Testis (tissue), 2 donors: ENCODE measurements around the gene NUB1.

Experiments used
- POLR2A ChIP-seq: fragments of 450-650 bp; IDR thresholded peaks from one replicate; pipeline ENCODE4 v1.6.1; 2017; ENCODE audit warnings: antibody characterized with exemption, mild to moderate bottlenecking, moderate library complexity
- TF ChIP-seq, protein P1 (sequence below), 3 experiments: fragments of 450-650 bp in 2 of 3; fragments of 200-600 bp in 1 of 3; sonication (generic) in 1 of 3; IDR thresholded peaks; one replicate each; pipeline ENCODE4 v1.5.1; 2016 to 2019; ENCODE audit warnings: antibody characterized with exemption in 3 of 3, mild to moderate bottlenecking in 2 of 3, moderate library complexity in 1 of 3

GRCh38 chr7:151317936-151318335, 23.7 kb upstream of the NUB1 start:
- TF ChIP-seq, protein P1, sequence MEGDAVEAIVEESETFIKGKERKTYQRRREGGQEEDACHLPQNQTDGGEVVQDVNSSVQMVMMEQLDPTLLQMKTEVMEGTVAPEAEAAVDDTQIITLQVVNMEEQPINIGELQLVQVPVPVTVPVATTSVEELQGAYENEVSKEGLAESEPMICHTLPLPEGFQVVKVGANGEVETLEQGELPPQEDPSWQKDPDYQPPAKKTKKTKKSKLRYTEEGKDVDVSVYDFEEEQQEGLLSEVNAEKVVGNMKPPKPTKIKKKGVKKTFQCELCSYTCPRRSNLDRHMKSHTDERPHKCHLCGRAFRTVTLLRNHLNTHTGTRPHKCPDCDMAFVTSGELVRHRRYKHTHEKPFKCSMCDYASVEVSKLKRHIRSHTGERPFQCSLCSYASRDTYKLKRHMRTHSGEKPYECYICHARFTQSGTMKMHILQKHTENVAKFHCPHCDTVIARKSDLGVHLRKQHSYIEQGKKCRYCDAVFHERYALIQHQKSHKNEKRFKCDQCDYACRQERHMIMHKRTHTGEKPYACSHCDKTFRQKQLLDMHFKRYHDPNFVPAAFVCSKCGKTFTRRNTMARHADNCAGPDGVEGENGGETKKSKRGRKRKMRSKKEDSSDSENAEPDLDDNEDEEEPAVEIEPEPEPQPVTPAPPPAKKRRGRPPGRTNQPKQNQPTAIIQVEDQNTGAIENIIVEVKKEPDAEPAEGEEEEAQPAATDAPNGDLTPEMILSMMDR (IDR thresholded peaks at IDR 0.05) = no peak
- no peak for TF ChIP-seq POLR2A
